Measurements from ENCODE around the gene SMYD3. TPM values are rescaled to one million over a fixed set of nuclear protein-coding genes. Genes with fewer than 3 reads are reported as not detected.
A peak's percentile ranks its signal among the peaks of the same experiment; 100 is the strongest.

Gene SMYD3
- total RNA-seq, 1 donor from 2014 or later: 31.9 TPM

GRCh38 chr1:246108278-246108925 lies 398.7 kb downstream of the SMYD3 start:
- Mint-ChIP-seq H3K27ac (peak overlapping the region; percentile 15), H3K27me3 (no peaks in the 10 kb centered on the region)
- DNase-seq (ENCODE audit: low spot score, unreplicated experiment): no peak

GRCh38 chr1:246107516-246108277 lies 399.4 kb downstream of the SMYD3 start:
- Mint-ChIP-seq H3K4me1 (ENCODE audit: low read depth) (peaks cover 36% of the 10 kb centered on the region), H3K27me3 (no peaks in the 10 kb centered on the region), H3K9me3 (ENCODE audit: low read depth) (no peaks in the 10 kb centered on the region), H3K36me3 (ENCODE audit: insufficient read depth) (no peaks in the 10 kb centered on the region), H3K4me3 (ENCODE audit: low read depth) (no peak overlapping the region), H3K27ac (no peak overlapping the region)
- TF ChIP-seq CTCF (IDR thresholded peaks at IDR 0.05; ENCODE audit: unreplicated experiment): no peak
- DNase-seq (ENCODE audit: low spot score, unreplicated experiment): no peak

More at GRCh38 chr1:246108278-246108925, 398.7 kb downstream of the SMYD3 start:
- Mint-ChIP-seq H3K4me1 (ENCODE audit: low read depth) (peaks cover 37% of the 10 kb centered on the region), H3K9me3 (ENCODE audit: low read depth) (no peaks in the 10 kb centered on the region), H3K4me3 (ENCODE audit: low read depth) (no peak overlapping the region), H3K36me3 (ENCODE audit: insufficient read depth) (no peaks in the 10 kb centered on the region)
- TF ChIP-seq CTCF (IDR thresholded peaks at IDR 0.05; ENCODE audit: unreplicated experiment): no peak

GRCh38 chr1:246106342-246106763 lies 400.7 kb downstream of the SMYD3 start:
- Mint-ChIP-seq H3K27me3 (no peaks in the 10 kb centered on the region), H3K27ac (no peak overlapping the region), H3K9me3 (ENCODE audit: low read depth) (no peaks in the 10 kb centered on the region), H3K4me3 (ENCODE audit: low read depth) (no peak overlapping the region), H3K4me1 (ENCODE audit: low read depth) (peaks cover 36% of the 10 kb centered on the region), H3K36me3 (ENCODE audit: insufficient read depth) (no peaks in the 10 kb centered on the region)
- DNase-seq (ENCODE audit: low spot score, unreplicated experiment): no peak
- no peak for TF ChIP-seq CTCF (IDR thresholded peaks at IDR 0.05; ENCODE audit: unreplicated experiment)

- H3K36me3 Mint-ChIP-seq (ENCODE audit: insufficient read depth): no peaks in the 10 kb centered on the region
- H3K9me3 Mint-ChIP-seq (ENCODE audit: low read depth): no peaks in the 10 kb centered on the region
- peaks cover 32% of the 10 kb centered on the region for H3K4me1 Mint-ChIP-seq (ENCODE audit: low read depth)
- no peak overlapping the region for H3K4me3 Mint-ChIP-seq (ENCODE audit: low read depth)
- no peak for TF ChIP-seq CTCF (IDR thresholded peaks at IDR 0.05; ENCODE audit: unreplicated experiment)
- no peaks in the 10 kb centered on the region for H3K27me3 Mint-ChIP-seq
- no peak for DNase-seq (ENCODE audit: low spot score, unreplicated experiment)
- peak overlapping the region; percentile 63 for H3K27ac Mint-ChIP-seq
Observed at GRCh38 chr1:246104927-246105326, 402.2 kb downstream of the SMYD3 start.

- H3K36me3 Mint-ChIP-seq (ENCODE audit: insufficient read depth): peaks cover 2% of the 10 kb centered on the region
- no peaks in the 10 kb centered on the region for H3K9me3 Mint-ChIP-seq (ENCODE audit: low read depth)
Observed at GRCh38 chr1:246099570-246099969, 407.5 kb downstream of the SMYD3 start.

More at GRCh38 chr1:246099570-246099969, 407.5 kb downstream of the SMYD3 start:
- no peak for TF ChIP-seq CTCF (IDR thresholded peaks at IDR 0.05; ENCODE audit: unreplicated experiment)
- Mint-ChIP-seq H3K27me3 (no peaks in the 10 kb centered on the region), H3K4me1 (ENCODE audit: low read depth) (no peaks in the 10 kb centered on the region), H3K27ac (no peak overlapping the region), H3K4me3 (ENCODE audit: low read depth) (no peak overlapping the region)
- DNase-seq (ENCODE audit: low spot score, unreplicated experiment): no peak

All from progenitor cell of endocrine pancreas (in vitro differentiated cells).